ENCODE measurements around the gene ADRB2. TPM values are rescaled to one million over a fixed set of nuclear protein-coding genes. Genes with fewer than 3 reads are reported as not detected.

The ADRB2 gene
- total RNA-seq, 1 experiment from 2014 or later, result 0.26 TPM

DNA sequence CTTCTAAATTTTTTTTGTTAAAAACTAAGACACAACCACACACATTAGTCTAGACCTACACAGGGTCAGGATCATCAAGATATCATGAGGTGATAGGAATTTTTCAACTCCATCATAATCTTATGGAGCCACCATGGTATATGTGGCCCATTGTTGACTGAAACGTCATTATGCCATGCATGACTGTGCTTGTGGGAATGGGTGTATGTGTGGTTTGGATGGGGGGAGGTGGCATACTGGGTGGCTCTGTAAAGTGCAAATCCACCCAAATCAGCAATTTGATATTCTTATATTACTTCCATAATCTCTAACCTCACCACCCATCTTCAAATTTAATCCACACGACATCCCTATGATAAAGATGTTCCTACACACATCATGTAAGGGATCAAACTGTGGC lies 21.0 kb downstream of the ADRB2 start:
- no peaks in the 10 kb centered on the region for H3K79me1 ChIP-seq (ENCODE audit: insufficient read depth, low read depth, low read length, poor library complexity, severe bottlenecking)
- Mint-ChIP-seq H3K27ac (no peak overlapping the region), H3K4me3 (no peak overlapping the region), H3K36me3 (ENCODE audit: insufficient read depth in 1 of 3, low read depth in 3 of 3) (no peaks in the 10 kb centered on the region), H3K9me3 (no peaks in the 10 kb centered on the region), H3K4me1 (peaks cover 5 to 10% of the 10 kb centered on the region in 2 experiments; a peak in 3 of 4 replicates), H3K27me3 (ENCODE audit: low read depth) (no peaks in the 10 kb centered on the region; the same call in 1 of the 2 replicates)
- no peak overlapping the region for H2AK5ac ChIP-seq (ENCODE audit: insufficient read length, low read length)
- H3K27me3 ChIP-seq (ENCODE audit: insufficient read depth, low read length), result no peaks in the 10 kb centered on the region
- H4K8ac ChIP-seq (replicated peaks; ENCODE audit: insufficient read length, low read depth, low read length), result no peak overlapping the region
- no peak overlapping the region for H3K18ac ChIP-seq (ENCODE audit: insufficient read length, low read depth, low read length)
- no CpG with 5 or more reads among the region's 2 CpGs for WGBS (ENCODE audit: extremely low coverage, insufficient read length, low lambda C conversion rate)
- DNase-seq, result no peak
- no peak overlapping the region for H2AFZ ChIP-seq (ENCODE audit: low read length)
- H3K4ac ChIP-seq (ENCODE audit: low read depth, low read length), result no peak overlapping the region
- no peak overlapping the region for H3T11ph ChIP-seq (ENCODE audit: low read length)
- H3K4me1 ChIP-seq (ENCODE audit: insufficient read depth, low read length), result no peaks in the 10 kb centered on the region
- no peak overlapping the region for H3K4me2 ChIP-seq (ENCODE audit: insufficient read depth, insufficient read length, low read length)
- no peak overlapping the region for H2BK5ac ChIP-seq (ENCODE audit: insufficient read length, low read length)
- no peak overlapping the region for H4K5ac ChIP-seq (ENCODE audit: insufficient read length, low read depth, low read length)
- H3K14ac ChIP-seq (ENCODE audit: insufficient read depth, low read length), result no peak overlapping the region
- no peak overlapping the region for H4K91ac ChIP-seq (ENCODE audit: insufficient read length, low read depth, low read length)
- H3K23ac ChIP-seq (ENCODE audit: insufficient read length, low read depth, low read length), result no peak overlapping the region
- H3K56ac ChIP-seq (ENCODE audit: insufficient read length, low read depth, low read length), result no peak overlapping the region
- H3K9ac ChIP-seq (ENCODE audit: extremely low read depth, insufficient read length, low read length), result no peak overlapping the region
- no peak overlapping the region for H2BK15ac ChIP-seq (ENCODE audit: low read depth, low read length)
- no peaks in the 10 kb centered on the region for H3K9me3 ChIP-seq (ENCODE audit: control insufficient read depth, low read depth, low read length)
- H4K20me1 ChIP-seq (ENCODE audit: control insufficient read depth, insufficient read depth, insufficient read length), result no peaks in the 10 kb centered on the region
- H2BK20ac ChIP-seq (ENCODE audit: low read depth, low read length, poor library complexity, severe bottlenecking), result no peak overlapping the region
- H2BK12ac ChIP-seq (ENCODE audit: insufficient read length, low read depth, low read length), result no peak overlapping the region
- TF ChIP-seq, protein P1, sequence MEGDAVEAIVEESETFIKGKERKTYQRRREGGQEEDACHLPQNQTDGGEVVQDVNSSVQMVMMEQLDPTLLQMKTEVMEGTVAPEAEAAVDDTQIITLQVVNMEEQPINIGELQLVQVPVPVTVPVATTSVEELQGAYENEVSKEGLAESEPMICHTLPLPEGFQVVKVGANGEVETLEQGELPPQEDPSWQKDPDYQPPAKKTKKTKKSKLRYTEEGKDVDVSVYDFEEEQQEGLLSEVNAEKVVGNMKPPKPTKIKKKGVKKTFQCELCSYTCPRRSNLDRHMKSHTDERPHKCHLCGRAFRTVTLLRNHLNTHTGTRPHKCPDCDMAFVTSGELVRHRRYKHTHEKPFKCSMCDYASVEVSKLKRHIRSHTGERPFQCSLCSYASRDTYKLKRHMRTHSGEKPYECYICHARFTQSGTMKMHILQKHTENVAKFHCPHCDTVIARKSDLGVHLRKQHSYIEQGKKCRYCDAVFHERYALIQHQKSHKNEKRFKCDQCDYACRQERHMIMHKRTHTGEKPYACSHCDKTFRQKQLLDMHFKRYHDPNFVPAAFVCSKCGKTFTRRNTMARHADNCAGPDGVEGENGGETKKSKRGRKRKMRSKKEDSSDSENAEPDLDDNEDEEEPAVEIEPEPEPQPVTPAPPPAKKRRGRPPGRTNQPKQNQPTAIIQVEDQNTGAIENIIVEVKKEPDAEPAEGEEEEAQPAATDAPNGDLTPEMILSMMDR (conservative IDR thresholded peaks at IDR 0.05), result no peak
- H3K23me2 ChIP-seq (ENCODE audit: insufficient read length, low read depth, low read length, poor library complexity, severe bottlenecking), result no peaks in the 10 kb centered on the region
- H3K79me2 ChIP-seq (ENCODE audit: insufficient read depth, low read length), result no peaks in the 10 kb centered on the region
- no peak overlapping the region for H2BK120ac ChIP-seq (ENCODE audit: low read depth, low read length, poor library complexity, severe bottlenecking)
- no peak overlapping the region for H3K27ac ChIP-seq (ENCODE audit: insufficient read length, low read depth, low read length)

Data from H9 (cell line).